IMR-90 (cell line): Measurements from ENCODE around the gene HDHD5. TPM values are rescaled to one million over a fixed set of nuclear protein-coding genes. Genes with fewer than 3 reads are reported as not detected.
A peak's percentile ranks its signal among the peaks of the same experiment; 100 is the strongest.

Source experiments
- ATAC-seq: fragments of 200-7000 bp; cut with Tn5 transposase; 2 replicates; pipeline ENCODE4 v1.9.1; 2020; ENCODE audit warnings: low read depth, mild to moderate bottlenecking, moderate library complexity
- BruUV-seq: library from RNA; stranded (reverse); fragments of 400-500 nt; replicated peaks from 2 replicates; lab custom pipeline; 2021; lab: Mats Ljungman, UMichigan
- CTCF ChIA-PET: fragments of 300-600 bp; formaldehyde crosslinking; extraction: SDS; loops from one replicate; lab custom pipeline; 2021; ENCODE audit warnings: antibody characterized with exemption; lab: Yijun Ruan, JAX
- POLR2A ChIA-PET: fragments of 300-600 bp; sonication (Branson Sonifier 250); formaldehyde crosslinking; loops from one replicate; lab custom pipeline; 2022; ENCODE audit warnings: antibody characterized with exemption; ENCODE audit not compliant: unreplicated experiment; lab: Charles Lee
- DNase-seq: peaks from one replicate; pipeline ENCODE4 v3.0.0; 2013
- H2AFZ ChIP-seq: replicated peaks from 2 replicates; pipeline ENCODE3; 2013; ENCODE audit warnings: low read length, mild to moderate bottlenecking; ENCODE audit not compliant: poor library complexity
- H2AK5ac ChIP-seq: 2 replicates; pipeline ENCODE4 v1.6.1; 2013; ENCODE audit warnings: low read depth, low read length, inconsistent platforms
- H2AK9ac ChIP-seq: replicated peaks from 2 replicates; pipeline ENCODE3; 2013; ENCODE audit warnings: mild to moderate bottlenecking, low read depth, low read length, moderate library complexity; ENCODE audit not compliant: poor library complexity
- H2BK120ac ChIP-seq: 2 replicates; pipeline ENCODE4 v1.6.1; 2013; ENCODE audit warnings: low read depth, low read length, inconsistent platforms
- H2BK15ac ChIP-seq: 3 replicates; pipeline ENCODE4 v1.6.1; 2013; ENCODE audit warnings: low read depth, low read length, inconsistent platforms
- H2BK20ac ChIP-seq: 2 replicates; pipeline ENCODE4 v1.6.1; 2013; ENCODE audit warnings: low read depth, mild to moderate bottlenecking, inconsistent platforms, low read length, moderate library complexity
- H2BK5ac ChIP-seq: 2 replicates; pipeline ENCODE4 v1.6.1; 2013; ENCODE audit warnings: mild to moderate bottlenecking, low read depth, low read length, inconsistent platforms; ENCODE audit not compliant: poor library complexity, severe bottlenecking
- H3K14ac ChIP-seq: replicated peaks from 2 replicates; pipeline ENCODE4 v1.6.1; 2013; ENCODE audit warnings: low read depth, low read length, inconsistent platforms
- H3K18ac ChIP-seq: 2 replicates; pipeline ENCODE4 v1.6.1; 2013; ENCODE audit warnings: low read depth, low read length, control low read depth
- H3K23ac ChIP-seq: 2 replicates; pipeline ENCODE4 v1.6.1; 2013; ENCODE audit warnings: low read depth, low read length, inconsistent platforms
- H3K27ac ChIP-seq: 2 replicates; pipeline ENCODE4 v1.5.1; 2013; ENCODE audit warnings: mild to moderate bottlenecking, control low read depth, low read length; ENCODE audit not compliant: insufficient read depth
- H3K27me3 ChIP-seq: 2 replicates; pipeline ENCODE4 v1.6.1; 2013; ENCODE audit warnings: low read length; ENCODE audit not compliant: control insufficient read depth, insufficient read depth
- H3K36me3 ChIP-seq: 2 replicates; pipeline ENCODE4 v1.6.1; 2013; ENCODE audit warnings: low read length, mixed read lengths; ENCODE audit not compliant: control insufficient read depth, insufficient read depth
- H3K4ac ChIP-seq: 2 replicates; pipeline ENCODE4 v1.6.1; 2013; ENCODE audit warnings: low read depth, low read length, inconsistent platforms
- H3K4me1 ChIP-seq: 2 replicates; pipeline ENCODE4 v1.6.1; 2013; ENCODE audit warnings: low read length, mixed read lengths; ENCODE audit not compliant: control insufficient read depth, insufficient read depth
- H3K4me2 ChIP-seq: 2 replicates; pipeline ENCODE4 v1.6.1; 2013; ENCODE audit warnings: low read depth, mild to moderate bottlenecking, control low read depth, low read length, moderate library complexity
- H3K4me3 ChIP-seq: 2 replicates; pipeline ENCODE4 v1.5.1; 2013; ENCODE audit warnings: low read depth, mild to moderate bottlenecking, control low read depth, low read length, moderate library complexity; ENCODE audit not compliant: insufficient read depth
- H3K56ac ChIP-seq: 2 replicates; pipeline ENCODE4 v1.6.1; 2013; ENCODE audit warnings: low read length, inconsistent platforms; ENCODE audit not compliant: insufficient read depth; ENCODE audit errors: extremely low read depth
- H3K79me1 ChIP-seq, 2 experiments: 2 replicates each; pipeline ENCODE4 v1.6.1; 2013; ENCODE audit warnings: low read length in 2 of 2, inconsistent platforms in 1 of 2, low read depth in 1 of 2
- H3K9ac ChIP-seq: 2 replicates; pipeline ENCODE4 v1.6.1; 2013; ENCODE audit warnings: low read depth, low read length, control low read depth
- H3K9me1 ChIP-seq: 2 replicates; pipeline ENCODE4 v1.6.1; 2013; ENCODE audit warnings: low read length, inconsistent platforms; ENCODE audit not compliant: insufficient read depth
- H3K9me3 ChIP-seq: 2 replicates; pipeline ENCODE4 v1.6.1; 2013; ENCODE audit warnings: low read length; ENCODE audit not compliant: control insufficient read depth, insufficient read depth
- H4K20me1 ChIP-seq: 2 replicates; pipeline ENCODE4 v1.6.1; 2013; ENCODE audit warnings: low read length, inconsistent platforms; ENCODE audit not compliant: insufficient read depth
- H4K5ac ChIP-seq: 2 replicates; pipeline ENCODE4 v1.6.1; 2013; ENCODE audit warnings: mild to moderate bottlenecking, low read depth, low read length, control low read depth
- H4K8ac ChIP-seq, 2 experiments: 2 replicates each; pipeline ENCODE4 v1.6.1; 2013; ENCODE audit warnings: low read depth in 2 of 2, low read length in 2 of 2, control low read depth in 1 of 2, inconsistent platforms in 1 of 2
- H4K91ac ChIP-seq: 2 replicates; pipeline ENCODE4 v1.6.1; 2013; ENCODE audit warnings: low read depth, low read length, inconsistent platforms; ENCODE audit not compliant: insufficient read depth
- BHLHE40 ChIP-seq: fragments of 150-350 bp; IDR thresholded peaks from 2 replicates; pipeline ENCODE4 v1.6.1; 2016; ENCODE audit warnings: mild to moderate bottlenecking, low read depth, low read length
- CEBPB ChIP-seq: IDR thresholded peaks from 2 replicates; pipeline ENCODE4 v1.6.1; 2012; ENCODE audit warnings: low read depth, low read length, improper control_type of control experiment
- CHD1 ChIP-seq: IDR thresholded peaks from 2 replicates; pipeline ENCODE4 v1.6.1; 2012; ENCODE audit warnings: low read depth, low read length, improper control_type of control experiment
- FOS ChIP-seq: fragments of 150-350 bp; IDR thresholded peaks from 2 replicates; pipeline ENCODE4 v1.6.1; 2016; ENCODE audit warnings: low read depth, low read length
- MAZ ChIP-seq: IDR thresholded peaks from 2 replicates; pipeline ENCODE4 v1.6.1; 2012; ENCODE audit warnings: low read depth, mild to moderate bottlenecking, low read length, improper control_type of control experiment, moderate library complexity, borderline replicate concordance
- RAD21 ChIP-seq: IDR thresholded peaks from 2 replicates; pipeline ENCODE4 v1.6.1; 2012; ENCODE audit warnings: low read length, improper control_type of control experiment
- RCOR1 ChIP-seq: IDR thresholded peaks from 2 replicates; pipeline ENCODE4 v1.6.1; 2012; ENCODE audit warnings: mild to moderate bottlenecking, low read length, improper control_type of control experiment; ENCODE audit not compliant: insufficient replicate concordance
- RFX5 ChIP-seq: IDR thresholded peaks from 2 replicates; pipeline ENCODE4 v1.8.0; 2012; ENCODE audit warnings: low read depth, mild to moderate bottlenecking, low read length, moderate library complexity
- SMC3 ChIP-seq: fragments of 150-350 bp; IDR thresholded peaks from 2 replicates; pipeline ENCODE4 v1.6.1; 2016; ENCODE audit warnings: low read depth, mild to moderate bottlenecking, antibody characterized with exemption, low read length, moderate library complexity
- WGBS, 2 experiments: methylation state at CpG; one replicate each; pipeline versions ENCODE4 v1.1.5 to v1.1.7; 2013; ENCODE audit warnings: missing lambda C conversion rate in 2 of 2; ENCODE audit not compliant: insufficient read length in 1 of 2; ENCODE audit errors: extremely low coverage in 2 of 2; 5-methylcytosine and 5-hydroxymethylcytosine counted together
- dilution Hi-C: fragments of 300-500 bp; cut with HindIII; formaldehyde crosslinking; loops from one replicate; pipeline ENCODE4 v1.14.3; 2018; ENCODE audit warnings: low sequenced_read_pairs; ENCODE audit not compliant: unreplicated experiment
- in situ Hi-C: fragments of 300-500 bp; cut with MboI; formaldehyde crosslinking; loops from 3 replicates; pipeline ENCODE4 v1.14.3; 2019; ENCODE audit warnings: low sequenced_read_pairs, inconsistent platforms, mixed read lengths
- intact Hi-C: fragments of 100-400 bp; cut with micrococcal nuclease; formaldehyde crosslinking; loops from 2 replicates; pipeline ENCODE4 v1.10.0; 2022
- polyA plus RNA-seq, 3 experiments: library from polyadenylated mRNA; depleted of rRNA; stranded (reverse); fragments of >200 nt; gene quantifications; 2 replicates each; pipeline ENCODE4 v1.2.3, GENCODE V29; 2012; ENCODE audit warnings: low replicate concordance in 1 of 3
- total RNA-seq: library from RNA; depleted of rRNA; stranded (reverse); fragments of >200 nt; gene quantifications from 2 replicates; pipeline ENCODE4 v1.2.3, GENCODE V29; 2012
- TF ChIP-seq, protein P1 (sequence below): fragments of 150-350 bp; IDR thresholded peaks from 2 replicates; pipeline ENCODE4 v1.6.1; 2016; ENCODE audit warnings: low read depth, mild to moderate bottlenecking, low read length, moderate library complexity, borderline replicate concordance
- TF ChIP-seq, protein P2 (sequence below): fragments of 150-350 bp; IDR thresholded peaks from 2 replicates; pipeline ENCODE4 v1.6.1; 2017; ENCODE audit warnings: mild to moderate bottlenecking, antibody characterized with exemption, low read length, low read depth

HDHD5 gene
- total and polyA plus RNA-seq, 2 of the 4 experiments (the other 2 are of a cell fraction), result 31.9 to 37.5 TPM

DNA sequence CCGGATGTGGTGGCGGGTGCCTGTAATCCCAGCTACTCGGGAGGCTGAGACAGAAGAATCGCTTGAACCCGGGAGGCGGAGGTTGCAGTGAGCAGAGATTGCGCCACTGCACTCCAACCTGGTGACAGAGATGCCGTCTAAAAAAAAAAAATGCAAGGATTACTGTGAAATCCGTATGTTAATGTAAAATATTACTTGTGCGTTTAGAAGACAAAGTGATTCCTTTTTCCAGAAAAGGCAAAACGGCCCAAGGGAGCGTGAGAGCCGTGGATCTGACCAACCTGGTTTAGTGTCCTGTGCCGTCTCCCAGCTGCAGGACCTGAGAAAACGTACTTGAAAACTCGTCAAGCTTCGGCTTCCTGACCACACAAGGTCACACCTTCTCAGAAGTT is 905 bp downstream of the HDHD5 start:
- H4K5ac ChIP-seq, result peak overlapping the region; percentile 78
- peaks cover 21 to 29% of the 10 kb centered on the region in 2 experiments for H3K79me1 ChIP-seq
- no peak overlapping the region for H2BK120ac ChIP-seq
- no peak overlapping the region for H2BK20ac ChIP-seq
- peak overlapping the region; percentile 36; the same call in 1 of the 2 replicates for H3K23ac ChIP-seq
- peak overlapping the region; percentile 20 for H3K56ac ChIP-seq
- CTCF ChIA-PET, result interaction anchor here (3.7 kb wide), 1 partner anchor 13 kb away, joined by 21 read pairs; no protein-coding TSS in a partner anchor
- peak overlapping the region; percentile 93 for H3K4me2 ChIP-seq
- peak overlapping the region; percentile 70 for H3K14ac ChIP-seq
- no peak for ATAC-seq
- H2AK5ac ChIP-seq, result peak overlapping the region; percentile 29
- TF ChIP-seq, protein P1, sequence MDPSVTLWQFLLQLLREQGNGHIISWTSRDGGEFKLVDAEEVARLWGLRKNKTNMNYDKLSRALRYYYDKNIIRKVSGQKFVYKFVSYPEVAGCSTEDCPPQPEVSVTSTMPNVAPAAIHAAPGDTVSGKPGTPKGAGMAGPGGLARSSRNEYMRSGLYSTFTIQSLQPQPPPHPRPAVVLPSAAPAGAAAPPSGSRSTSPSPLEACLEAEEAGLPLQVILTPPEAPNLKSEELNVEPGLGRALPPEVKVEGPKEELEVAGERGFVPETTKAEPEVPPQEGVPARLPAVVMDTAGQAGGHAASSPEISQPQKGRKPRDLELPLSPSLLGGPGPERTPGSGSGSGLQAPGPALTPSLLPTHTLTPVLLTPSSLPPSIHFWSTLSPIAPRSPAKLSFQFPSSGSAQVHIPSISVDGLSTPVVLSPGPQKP, result no peak
- TF ChIP-seq CEBPB, result no peak
- no peak for TF ChIP-seq SMC3
- TF ChIP-seq FOS, result no peak
- TF ChIP-seq BHLHE40, result no peak
- TF ChIP-seq RCOR1, result no peak
- TF ChIP-seq, protein P2, sequence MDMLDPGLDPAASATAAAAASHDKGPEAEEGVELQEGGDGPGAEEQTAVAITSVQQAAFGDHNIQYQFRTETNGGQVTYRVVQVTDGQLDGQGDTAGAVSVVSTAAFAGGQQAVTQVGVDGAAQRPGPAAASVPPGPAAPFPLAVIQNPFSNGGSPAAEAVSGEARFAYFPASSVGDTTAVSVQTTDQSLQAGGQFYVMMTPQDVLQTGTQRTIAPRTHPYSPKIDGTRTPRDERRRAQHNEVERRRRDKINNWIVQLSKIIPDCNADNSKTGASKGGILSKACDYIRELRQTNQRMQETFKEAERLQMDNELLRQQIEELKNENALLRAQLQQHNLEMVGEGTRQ, result no peak
- TF ChIP-seq CHD1, result no peak
- TF ChIP-seq MAZ, result no peak
- no peak for TF ChIP-seq RFX5
- TF ChIP-seq RAD21, result no peak
- peak overlapping the region; percentile 92 for H2AK9ac ChIP-seq
- intact Hi-C loops, result loop anchor here (2.0 kb wide), 1 partner anchor 73 kb away; the partner anchor contains the start of gene IL17RA
- H3K4me1 ChIP-seq, result peaks cover 4% of the 10 kb centered on the region; the same call in 1 of the 2 replicates
- no peaks in the 10 kb centered on the region for H3K9me1 ChIP-seq
- peak overlapping the region; percentile 85 for H3K27ac ChIP-seq
- H3K18ac ChIP-seq, result peak overlapping the region; percentile 12; the same call in 1 of the 2 replicates
- peak overlapping the region; percentile 27 to 91; a peak in 3 of 4 replicates for H4K8ac ChIP-seq
- peak overlapping the region; percentile 83 for H2BK5ac ChIP-seq
- no peaks in the 10 kb centered on the region for H3K27me3 ChIP-seq
- H3K9me3 ChIP-seq, result no peaks in the 10 kb centered on the region
- peak overlapping the region; percentile 5; the same call in 1 of the 2 replicates for H4K91ac ChIP-seq
- in situ Hi-C loops, result no loop called here
- H3K36me3 ChIP-seq, result no peaks in the 10 kb centered on the region
- H3K4me3 ChIP-seq, result peak overlapping the region; percentile 61
- peak overlapping the region; percentile 100 for H2AFZ ChIP-seq
- POLR2A ChIA-PET, result no interaction called here
- peaks cover 6% of the 10 kb centered on the region for H4K20me1 ChIP-seq
- no peak for DNase-seq
- dilution Hi-C loops, result no loop called here
- peak overlapping the region; percentile 24 for H3K4ac ChIP-seq
- WGBS, 2 experiments, result 57% methylated on average over 11 of the region's 17 CpGs; no CpG with 5 or more reads in 1 of the 2 experiments
- no peak overlapping the region; the same call in 2 of the 3 replicates for H2BK15ac ChIP-seq
- peak overlapping the region; percentile 82 for H3K9ac ChIP-seq
- no TSS peak for BruUV-seq
